ENCODE data around the gene TYMP.

Gene TYMP

DNA sequence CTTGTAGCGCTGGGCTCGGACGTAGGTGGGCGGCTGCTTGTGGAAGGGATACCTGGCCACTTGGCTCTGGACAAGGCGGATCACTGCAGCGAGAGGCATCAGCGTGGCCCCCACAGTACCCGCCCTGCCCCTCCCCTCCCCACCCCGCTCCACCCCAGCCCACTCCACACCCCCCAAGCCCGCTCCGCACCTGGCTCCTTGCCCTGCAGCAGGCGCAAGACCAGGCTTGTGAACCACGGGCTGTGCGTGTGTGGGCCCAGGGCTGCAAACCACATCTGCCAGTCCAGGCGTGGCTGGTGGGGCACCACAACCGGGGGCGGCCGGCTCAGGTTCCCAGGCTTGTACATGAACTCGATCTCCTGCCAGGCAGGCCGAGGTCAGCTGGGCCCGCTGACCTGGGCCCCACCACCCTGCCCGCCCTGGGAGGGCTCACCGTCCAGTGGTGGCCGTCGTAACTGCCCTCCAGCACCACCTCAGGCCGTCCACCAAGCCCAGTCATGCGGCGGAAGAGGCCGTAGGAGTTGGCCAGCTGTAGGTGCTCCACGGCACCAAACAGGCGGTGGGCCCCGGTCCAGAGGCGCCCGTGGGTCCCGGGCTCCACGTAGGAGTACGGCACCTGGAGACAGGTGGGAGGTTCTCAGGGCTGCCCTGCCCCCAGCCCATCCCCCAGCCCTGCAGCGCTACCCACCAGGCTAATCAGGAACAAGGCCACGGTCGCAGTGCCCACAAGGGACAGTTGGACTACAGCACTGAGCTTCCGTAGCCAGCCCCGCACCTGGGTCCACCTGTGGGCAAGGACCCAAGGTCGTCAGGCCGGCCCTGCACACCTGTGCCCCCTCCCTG, 25.2 kb downstream of the TYMP start:
- DNase-seq, result peak; percentile 28

DNA sequence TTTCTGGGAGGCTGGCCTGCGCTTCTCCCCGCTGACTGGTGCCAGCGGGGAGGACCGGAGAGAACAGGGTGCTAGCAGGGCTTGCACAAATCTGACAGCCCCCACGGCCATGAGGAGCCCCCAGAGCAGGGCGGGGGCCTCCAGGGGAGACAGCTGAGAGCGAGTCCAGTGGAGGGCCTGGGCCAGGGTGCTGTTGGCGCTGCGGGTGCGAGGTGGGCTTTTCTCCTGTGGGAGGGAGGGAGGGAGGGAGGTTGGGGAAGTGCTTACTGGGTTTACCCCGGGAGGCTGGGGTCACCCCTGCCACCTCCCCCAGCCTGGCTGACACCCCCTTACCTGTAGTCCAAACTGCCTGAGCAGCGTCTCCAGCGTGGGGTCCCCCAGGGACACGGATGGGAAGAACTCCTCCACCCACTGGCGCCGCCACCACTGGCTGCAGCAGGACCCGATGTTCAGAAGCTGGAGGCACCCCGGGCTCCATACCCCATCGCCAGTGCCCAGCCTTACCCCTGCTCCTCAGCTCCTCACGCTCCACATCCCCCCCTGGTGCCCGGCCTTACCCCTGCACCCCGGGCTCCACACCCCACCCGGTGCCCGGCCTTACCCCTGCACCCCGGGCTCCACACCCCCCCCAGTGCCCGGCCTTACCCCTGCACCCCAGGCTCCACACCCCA, 26.2 kb downstream of the TYMP start:
- DNase-seq, result peak; percentile 20

DNA sequence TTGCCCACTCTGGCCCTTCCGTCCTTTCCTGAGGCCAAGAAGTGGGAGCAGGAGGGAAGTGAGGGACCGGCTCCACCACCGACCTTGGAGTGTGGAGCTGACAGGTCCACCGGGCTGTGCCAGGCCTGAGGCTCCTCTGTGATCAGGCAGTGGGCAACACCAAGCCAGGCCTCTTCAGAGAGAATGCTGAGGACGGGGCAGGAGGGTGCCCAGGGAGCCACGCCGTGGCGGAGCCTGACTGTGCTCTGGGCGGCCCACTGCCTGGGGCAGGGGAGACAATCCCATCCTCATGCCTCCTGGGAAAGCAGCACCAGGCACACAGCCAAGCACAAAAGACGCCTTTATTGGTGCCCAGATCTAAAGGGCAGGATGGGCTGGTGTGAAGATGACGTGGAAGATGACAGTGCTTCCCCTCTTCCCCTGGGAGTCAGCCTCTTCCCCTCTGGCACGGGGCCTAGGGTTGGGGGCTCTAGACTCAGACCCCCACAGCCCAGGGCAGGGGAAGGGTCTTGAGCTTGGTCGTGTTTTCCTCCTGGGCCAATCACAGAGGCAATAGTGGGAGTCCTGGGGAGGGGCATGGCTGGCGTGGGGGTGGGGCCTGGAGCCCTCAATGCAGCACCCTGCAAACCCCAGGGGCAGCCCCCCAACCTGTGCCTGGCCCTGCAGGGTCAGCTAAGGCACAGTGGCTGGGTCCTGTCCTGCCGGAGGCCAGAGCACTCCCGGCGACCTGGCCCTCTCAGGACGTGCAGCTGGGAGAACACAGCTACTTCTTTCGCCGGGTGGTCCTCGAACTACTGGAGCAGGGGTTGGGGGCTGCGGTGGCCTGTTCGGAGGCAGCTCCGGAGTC, 27.0 kb downstream of the TYMP start:
- DNase-seq, result no peak

DNA sequence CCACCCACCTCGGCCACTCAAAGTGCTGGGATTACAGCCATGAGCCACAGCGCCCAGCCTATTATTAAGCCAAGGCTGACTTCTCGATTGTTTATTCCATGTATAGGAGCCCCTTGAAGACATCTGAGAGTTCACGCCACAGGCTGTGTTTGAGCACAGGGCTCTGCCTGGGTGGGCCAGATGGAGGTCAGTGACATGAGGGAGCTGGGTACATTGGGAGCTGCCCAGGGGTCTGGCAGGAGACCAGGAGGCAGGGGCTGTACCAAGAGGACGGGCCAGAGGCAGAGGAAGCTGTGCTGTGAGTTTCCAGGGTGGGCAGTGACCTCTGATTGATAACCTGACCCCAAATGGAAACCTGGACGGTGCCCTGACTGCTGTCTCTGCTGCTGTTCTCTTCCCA, 27.7 kb downstream of the TYMP start:
- no peak for DNase-seq

DNA sequence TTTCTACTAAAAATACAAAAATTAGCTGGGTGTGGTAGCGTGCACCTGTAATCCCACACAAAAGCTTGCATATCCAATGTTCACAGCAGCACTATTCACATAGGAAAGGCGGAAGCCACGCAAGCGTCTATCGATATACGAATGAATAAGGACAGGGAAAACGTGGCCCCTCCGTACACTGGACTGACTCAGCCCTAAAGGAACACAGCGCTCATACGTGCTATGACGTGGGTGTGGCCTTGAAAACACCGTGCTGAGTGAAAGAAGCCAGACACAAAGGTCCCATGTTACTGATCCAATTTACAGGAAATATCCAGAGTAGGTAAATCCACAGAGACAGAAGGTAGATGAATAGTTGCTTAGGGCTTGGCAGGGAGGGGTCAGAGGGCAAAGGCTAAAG, 29.4 kb downstream of the TYMP start:
- DNase-seq, result no peak

DNA sequence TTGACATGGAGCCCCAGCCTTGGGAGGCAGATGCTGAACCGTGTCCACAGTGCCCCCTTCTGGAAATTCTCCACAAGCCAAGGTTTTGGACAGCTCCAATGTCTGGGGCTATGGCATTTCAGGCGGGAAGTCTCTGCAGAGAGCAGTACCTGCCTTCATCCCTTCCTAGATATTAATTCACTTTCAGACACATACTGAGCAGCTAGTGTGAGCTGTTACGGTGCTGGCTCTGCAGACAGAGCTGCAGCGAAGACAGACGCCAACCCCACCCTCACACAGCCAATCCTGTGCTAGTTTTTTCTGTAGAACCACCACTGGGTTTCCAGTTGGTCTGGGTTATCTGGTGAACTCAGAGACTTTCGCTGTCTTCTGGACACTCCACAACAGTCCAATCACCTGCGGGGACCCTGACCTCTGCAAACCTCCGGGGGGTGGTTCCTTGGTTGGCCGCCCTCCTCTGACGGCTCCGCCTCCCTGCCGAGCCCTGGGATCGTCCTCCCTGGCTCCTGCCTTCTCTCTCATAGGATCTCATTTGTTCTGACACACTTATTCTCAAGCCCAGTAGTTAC, 31.4 kb downstream of the TYMP start:
- peak; percentile 53 for DNase-seq

DNA sequence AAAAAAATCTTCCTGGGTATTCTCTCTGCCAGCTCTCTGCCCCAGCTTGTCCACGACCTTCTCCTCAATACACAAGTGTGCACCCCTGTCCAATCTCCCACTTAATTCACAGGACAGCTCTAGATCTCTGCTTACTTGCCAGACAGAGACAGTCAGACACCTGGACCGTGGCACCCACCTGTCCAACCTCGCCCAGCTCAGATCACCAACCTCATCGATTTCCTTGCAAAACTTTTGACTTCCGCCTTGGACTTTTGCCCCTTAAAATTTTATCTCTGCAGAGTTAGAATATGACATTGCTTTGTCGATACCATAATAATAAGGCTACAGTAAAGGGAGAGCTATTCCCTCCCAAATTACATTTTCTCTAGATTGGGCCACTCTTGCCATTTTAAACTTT, 32.7 kb downstream of the TYMP start:
- no peak for DNase-seq

DNA sequence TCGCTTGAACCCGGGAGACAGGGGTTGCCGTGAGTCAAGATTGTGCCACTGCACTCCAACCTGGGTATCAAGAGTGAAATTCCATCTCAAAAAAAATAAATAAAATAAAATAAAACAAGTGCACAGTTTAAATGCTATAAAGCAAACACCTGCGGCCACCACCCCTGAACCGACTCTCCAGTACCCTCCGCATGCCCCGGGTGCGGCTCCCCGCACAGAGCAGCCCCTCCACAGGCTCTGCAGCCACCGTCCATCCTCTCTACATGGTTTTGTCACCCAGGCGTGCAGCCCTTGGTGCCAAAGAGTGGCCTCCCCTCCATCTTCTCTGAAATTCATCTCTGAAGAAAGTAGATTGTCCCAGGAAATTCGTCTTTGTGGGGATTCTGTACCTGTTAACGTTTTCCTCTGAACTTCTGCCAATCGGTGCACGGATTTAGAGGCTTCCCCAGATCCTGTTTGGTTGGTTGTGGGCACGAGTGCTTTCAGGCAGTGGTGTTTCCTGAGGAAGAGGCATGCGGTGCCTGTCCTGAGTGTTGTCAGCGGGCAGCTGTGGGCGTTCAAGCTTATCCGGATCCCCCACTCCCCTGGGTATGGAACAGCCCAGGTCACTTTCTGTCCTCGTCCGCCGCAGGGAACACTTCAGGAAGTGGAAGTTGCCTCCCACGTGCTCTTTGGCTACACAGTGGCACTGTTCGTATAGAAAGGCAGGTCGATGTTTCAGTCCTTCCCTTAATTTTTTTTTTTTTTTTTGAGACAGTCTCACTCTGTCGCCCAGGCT, 39.1 kb downstream of the TYMP start:
- peak; percentile 25 for DNase-seq

DNA sequence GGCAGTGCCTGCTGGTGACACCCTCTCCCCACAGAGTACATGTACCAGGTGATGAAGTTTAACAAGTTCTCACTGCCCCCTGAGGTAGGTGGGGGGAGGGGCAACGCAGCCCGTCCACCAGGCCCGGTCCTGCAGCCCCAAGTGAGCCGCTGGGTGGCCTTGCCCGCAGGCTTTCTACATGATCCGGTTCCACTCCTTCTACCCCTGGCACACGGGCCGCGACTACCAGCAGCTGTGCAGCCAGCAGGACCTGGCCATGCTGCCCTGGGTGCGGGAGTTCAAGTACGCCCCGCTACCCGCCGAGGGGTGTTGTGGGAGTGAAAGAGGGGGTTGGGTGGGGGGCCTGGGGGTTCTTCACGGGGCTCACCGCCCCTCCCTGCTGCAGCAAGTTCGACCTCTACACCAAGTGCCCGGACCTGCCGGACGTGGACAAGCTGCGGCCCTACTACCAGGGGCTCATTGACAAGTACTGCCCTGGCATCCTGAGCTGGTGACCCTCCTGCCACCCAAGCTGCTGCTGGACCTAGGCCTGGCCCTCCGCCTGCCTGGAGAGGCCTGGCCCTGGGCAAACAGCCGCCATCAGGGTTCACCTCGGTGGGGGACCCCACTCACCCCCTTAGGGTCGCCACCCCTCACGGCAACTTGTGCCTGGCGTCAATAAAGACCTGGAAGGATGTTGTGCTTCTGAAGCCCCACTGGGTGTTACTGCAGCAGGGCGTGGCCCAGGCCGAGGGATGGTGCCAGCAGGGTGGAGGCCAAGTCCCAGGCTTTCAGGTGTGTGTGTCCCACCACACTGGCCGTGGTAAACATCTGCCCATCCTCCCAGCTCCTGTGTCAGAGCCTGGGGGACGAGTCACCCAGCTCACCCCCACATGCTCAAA, 40.2 kb downstream of the TYMP start:
- DNase-seq, result no peak

DNA sequence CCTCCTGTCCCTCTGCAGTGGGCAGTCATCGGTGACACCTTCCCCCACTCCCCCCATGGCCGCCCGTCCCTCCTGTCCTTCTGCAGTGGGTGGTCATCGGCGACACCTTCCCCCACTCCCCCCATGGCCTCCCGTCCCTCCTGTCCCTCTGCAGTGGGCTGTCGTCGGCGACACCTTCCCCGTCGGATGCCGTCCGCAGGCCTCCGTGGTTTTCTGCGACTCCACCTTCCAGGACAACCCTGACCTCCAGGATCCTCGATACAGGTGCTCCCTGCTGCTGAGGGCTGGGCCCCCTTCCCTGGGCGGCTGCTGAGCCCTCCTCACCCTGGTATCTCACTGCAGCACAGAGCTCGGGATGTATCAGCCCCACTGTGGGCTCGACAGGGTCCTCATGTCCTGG, 40.9 kb downstream of the TYMP start:
- DNase-seq, result no peak

DNA sequence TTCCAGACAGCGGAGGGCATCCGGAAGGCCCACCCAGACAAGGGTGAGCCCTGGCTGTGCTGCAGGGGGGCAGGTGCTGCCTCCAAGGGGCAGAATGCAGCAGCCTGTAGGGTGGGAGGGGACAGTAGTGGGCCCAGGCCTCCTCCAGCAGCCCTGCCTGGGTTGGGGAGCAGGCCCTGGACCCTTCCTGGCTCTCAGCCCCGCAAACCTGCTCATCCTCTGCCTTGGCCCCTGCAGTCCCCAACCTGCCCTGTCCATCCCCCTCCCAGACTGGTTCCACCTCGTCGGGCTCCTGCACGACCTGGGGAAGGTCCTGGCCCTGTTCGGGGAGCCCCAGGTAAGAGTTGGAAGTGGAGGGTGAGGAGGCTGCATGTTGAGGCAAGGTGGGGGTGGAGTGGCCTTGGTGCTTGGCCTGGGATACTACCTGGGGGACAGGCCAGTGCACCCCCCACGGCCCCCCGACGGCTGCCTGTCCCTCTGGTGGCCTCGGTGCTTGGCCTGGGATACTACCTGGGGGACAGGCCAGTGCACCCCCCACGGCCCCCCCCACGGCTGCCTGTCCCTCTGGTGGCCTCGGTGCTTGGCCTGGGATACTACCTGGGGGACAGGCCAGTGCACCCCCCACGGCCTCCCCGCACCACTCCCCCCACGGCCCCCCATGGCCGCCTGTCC, 41.7 kb downstream of the TYMP start:
- no peak for DNase-seq

DNA sequence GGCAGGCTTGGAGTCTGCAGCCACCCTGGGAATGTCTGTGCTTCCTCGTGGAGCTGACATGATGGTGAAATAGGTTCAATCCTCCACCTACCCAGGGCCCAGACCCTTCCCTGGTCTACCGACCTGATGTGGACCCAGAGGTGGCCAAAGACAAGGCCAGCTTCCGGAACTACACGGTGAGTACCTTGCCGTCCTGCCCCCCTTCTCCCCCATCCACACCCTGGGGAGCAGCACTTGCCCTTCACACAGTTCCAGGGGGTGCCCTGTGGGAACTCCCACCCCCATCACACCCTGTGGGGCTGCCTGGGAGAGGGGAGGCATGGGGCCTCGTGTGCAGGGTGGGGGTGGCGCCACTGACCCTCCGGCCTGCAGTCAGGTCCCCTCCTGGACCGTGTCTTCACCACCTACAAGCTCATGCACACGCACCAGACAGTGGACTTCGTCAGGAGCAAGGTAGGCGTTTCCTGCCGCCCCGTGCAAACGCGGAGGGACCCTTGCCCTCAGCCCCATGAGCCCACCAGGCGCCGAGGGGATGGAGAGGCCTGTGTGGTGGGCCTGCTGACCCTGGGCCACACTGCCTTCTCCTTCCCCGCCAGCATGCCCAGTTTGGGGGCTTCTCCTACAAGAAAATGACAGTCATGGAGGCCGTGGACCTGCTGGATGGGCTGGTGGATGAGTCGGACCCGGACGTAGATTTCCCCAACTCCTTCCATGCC, 42.4 kb downstream of the TYMP start:
- no peak for DNase-seq

DNA sequence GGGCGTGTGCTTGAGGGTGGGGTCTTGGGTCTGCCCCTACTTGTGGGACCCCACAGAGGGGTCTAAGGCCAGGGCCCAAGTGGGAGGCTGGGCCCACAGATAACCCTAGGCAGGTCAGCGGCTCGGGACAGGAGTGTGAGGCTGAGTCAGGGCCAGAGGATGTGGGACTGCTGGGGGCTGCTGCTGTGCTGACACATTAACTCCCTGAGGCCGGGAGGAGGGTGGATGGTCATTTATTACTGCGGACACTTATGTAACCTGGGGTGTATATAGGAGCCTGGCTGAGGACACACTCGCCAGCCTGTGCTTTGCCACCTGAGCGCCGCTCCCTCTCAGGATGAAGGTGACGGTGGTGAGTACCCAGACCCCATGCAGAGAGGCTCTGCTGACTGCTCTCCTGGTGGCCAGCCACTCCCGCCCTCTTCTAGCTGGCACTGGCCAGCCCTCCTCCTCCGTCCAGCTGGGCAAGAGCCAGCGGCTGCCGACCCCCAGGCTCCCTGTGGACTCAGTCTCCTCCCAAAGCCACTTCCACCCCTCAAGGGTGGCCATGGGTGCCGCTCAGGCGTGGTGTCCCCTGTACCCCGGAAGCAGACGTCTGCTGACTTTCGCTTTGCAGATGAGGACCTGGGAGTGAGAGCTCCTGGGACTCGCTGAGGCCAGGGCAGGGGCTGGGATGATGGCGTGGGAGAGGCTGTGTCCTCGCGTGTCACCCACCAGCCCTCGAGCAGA, 43.1 kb downstream of the TYMP start, which contains the start of gene MIOX:
Gene MIOX (plus strand): TSS at position 299 of the 729 bp plus-strand sequence. CDS start 39 bp downstream, at position 338.
- no peak for DNase-seq

DNA sequence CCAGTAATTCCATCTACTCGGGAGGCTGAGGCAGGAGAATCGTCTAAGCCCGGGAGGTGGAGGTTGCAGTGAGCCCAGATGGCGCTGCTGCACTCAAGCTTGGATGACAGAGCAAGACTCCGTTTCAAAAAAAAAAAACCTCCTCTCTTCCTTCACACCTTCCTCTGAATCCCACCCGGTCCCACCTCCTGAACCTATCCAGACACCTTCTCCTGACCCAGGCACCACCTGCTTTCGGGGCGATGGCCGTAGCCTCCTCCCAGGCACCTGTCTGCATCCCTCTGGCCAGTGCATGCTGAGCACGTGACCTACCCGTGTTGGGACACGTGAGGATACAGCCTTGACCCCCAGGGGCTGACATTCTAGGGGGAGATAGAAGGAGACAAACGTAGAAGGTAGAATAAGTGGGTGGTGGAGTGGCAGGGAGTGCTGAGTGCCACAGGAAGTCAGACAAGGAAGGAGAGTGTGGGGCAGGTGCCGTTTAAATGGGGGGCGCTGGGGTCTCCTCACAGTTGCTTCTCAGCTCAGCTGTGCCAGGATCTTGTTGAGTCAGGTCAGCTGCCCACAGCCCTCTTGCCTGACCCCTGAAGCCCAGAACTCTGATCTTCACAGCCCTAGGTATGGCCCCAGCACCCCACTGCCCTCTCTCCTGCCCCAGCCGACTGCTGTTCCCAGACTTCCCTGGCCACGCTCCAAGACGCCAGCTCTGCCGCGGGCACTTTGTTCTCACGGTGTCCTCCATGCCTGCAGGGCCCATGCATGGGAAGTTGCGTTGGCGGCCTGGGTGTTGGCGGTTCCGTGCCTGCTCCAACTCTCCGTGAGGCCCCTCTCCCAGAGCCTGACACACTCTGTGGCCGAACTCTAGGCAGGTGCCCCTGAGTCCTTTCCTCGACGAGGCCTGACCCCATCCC, 44.3 kb downstream of the TYMP start:
- DNase-seq, result no peak

DNA sequence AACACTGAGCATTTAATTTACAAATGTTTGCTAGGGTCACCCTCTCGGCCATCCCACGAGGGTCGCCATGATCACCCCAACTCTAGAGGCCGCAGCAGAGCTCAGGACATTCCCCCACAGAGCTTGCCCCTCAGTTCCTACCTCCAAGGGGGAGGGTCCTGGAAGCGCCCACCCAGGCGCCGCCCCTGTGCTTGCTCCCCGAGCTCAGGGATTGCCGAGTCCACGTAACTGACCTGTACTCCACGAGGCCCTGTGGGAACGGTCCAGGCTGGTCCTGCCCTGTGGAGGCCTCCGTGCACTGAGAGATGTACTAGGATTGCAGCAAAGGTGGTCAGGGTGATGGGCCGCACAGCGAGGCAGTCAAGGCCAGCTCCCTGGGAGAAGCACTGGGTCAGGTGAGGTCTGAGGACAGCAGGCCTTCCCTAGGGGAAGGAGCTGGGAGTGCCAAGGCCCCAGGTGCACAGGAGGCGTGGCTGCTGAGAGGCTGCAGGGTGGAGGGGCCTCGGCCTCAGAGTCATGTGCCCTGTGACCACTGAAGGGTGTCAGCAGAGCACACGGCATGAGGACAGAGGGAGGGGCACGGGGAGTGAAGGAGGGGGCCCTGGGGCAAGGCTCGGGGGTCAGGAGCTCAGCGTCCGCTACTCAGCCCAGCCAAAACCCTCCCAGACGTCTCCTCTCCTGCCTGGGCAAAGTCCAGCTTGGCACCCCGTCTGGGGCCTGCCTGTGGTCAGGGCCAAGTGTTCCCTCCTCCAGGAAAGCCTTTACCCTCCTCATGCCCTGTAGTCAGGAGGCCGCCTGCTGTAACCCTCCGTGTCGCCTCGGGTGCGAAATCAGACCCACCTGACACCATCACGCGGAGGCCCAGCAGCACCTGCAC, 45.6 kb downstream of the TYMP start:
- DNase-seq, result no peak

DNA sequence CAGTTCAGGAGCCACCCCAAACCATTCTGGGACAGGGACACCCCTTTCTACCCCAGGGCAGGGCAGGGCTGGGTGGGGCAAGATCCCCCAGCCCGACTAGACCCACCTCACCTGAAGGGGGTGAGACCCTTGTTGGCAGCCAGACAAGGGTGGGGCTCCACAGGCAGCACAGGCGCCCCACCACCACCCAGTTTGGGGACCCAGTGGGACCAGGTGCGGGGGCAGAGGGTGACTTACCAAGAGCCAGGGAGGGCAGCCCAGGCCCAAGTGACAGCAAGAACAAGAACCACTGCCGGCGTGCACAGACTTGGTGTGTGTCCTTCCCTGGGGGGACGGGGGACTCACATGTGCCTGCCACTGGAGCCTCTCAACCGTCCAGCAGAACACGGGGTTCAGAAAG, 46.3 kb downstream of the TYMP start:
- no peak for DNase-seq

DNA sequence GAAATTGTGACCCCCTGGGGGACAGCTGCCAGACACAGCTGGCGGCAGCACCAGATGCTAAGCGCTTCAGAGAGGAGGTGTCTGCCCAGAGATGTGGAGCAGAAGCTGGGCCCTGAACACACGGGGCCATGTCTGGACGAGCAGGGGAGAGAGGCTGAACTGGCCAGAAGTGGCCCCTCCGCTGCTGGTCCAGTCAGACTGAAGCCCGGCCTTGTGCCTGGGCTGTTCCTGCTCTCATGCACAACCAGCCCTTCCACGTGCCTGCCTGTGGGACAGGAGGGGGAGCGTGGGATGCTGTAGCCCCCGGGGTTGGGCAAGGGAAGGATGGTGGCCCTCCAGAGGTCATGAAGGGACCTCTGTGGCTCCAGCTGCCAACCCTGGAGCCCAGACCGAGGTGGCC, 46.7 kb downstream of the TYMP start:
- DNase-seq, result no peak

Measured in femur (tissue), 1 donor.